ENCODE data around the gene FLRT1. TPM values are rescaled to one million over a fixed set of nuclear protein-coding genes. Genes with fewer than 3 reads are reported as not detected.

Gene FLRT1
- total RNA-seq, 2 experiments from 2014 or later: not detected

DNA sequence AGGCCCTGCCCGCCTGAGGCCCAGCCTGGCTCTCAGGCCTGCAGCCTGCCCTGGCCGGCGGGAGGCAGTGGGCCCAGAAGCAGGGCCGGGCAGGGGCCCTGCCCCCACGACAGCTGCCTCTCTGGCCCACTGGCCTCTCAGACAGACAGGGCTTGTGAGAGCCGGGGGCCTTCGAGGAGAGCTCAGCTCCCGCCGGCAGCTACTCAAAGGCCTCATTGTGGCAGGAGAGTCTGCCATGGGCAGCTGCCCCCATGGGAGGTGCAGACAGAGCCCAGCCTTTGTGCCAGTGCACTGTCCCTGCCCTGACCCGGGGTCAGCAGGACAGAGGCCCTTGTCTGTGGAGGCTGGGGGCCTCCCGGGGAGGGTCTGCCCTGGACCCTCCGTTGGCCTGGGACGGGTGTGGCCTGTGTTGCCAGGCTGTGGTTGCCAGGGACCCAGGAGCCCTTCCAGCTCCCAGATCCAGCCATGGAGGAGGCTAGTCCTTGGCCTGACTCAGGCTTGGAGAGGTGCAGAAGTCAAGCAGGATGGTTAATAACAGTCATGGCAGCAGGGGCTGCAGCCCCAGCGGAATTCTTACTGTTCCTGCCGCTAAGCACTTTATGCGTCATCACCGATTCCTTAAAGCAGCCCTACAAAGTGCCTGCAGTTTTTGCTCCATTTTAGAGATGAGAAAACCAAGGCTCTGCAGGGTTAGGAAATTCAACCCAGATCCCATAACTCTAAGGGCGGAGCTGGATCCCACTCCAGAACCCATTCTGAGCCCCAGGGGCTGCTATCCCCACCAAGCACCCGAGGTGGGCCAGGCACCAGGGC lies 12.5 kb downstream of the FLRT1 start:
- Mint-ChIP-seq H3K9me3 (no peaks in the 10 kb centered on the region), H3K4me3 (no peak overlapping the region), H3K36me3 (ENCODE audit: low read depth) (no peaks in the 10 kb centered on the region), H3K4me1 (ENCODE audit: low read depth) (no peaks in the 10 kb centered on the region), H3K27ac (no peak overlapping the region), H3K27me3 (no peaks in the 10 kb centered on the region)
- intact Hi-C loops (cut with micrococcal nuclease): no loop called here
- no peak for ATAC-seq
- TF ChIP-seq, protein P1, sequence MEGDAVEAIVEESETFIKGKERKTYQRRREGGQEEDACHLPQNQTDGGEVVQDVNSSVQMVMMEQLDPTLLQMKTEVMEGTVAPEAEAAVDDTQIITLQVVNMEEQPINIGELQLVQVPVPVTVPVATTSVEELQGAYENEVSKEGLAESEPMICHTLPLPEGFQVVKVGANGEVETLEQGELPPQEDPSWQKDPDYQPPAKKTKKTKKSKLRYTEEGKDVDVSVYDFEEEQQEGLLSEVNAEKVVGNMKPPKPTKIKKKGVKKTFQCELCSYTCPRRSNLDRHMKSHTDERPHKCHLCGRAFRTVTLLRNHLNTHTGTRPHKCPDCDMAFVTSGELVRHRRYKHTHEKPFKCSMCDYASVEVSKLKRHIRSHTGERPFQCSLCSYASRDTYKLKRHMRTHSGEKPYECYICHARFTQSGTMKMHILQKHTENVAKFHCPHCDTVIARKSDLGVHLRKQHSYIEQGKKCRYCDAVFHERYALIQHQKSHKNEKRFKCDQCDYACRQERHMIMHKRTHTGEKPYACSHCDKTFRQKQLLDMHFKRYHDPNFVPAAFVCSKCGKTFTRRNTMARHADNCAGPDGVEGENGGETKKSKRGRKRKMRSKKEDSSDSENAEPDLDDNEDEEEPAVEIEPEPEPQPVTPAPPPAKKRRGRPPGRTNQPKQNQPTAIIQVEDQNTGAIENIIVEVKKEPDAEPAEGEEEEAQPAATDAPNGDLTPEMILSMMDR (IDR thresholded peaks at IDR 0.05): no peak
- DNase-seq: no peak
- CTCF ChIA-PET: no interaction called here
- POLR2A ChIA-PET: no interaction called here

DNA sequence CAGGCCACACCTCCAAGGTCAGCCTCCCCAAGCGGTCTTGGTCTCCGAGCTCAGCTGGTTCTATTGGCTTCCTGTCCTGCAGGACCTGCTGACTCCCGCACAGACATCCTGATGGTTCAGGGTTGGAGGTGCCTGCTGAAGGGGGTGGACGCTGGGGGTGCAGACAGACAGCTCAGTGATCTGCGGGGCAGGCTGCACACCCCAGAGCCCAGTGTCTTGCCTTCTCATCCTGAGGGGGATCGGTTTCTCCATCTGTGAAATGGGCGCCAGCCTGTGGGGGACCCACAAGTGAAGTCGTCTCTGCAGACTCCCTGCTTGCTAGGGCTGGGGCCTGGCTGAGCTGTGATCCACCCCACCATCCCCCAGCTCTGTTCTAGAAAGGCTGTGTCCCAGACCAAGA lies 13.8 kb downstream of the FLRT1 start:
- TF ChIP-seq, protein P1 (IDR thresholded peaks at IDR 0.05): no peak
- H3K27me3 Mint-ChIP-seq: no peaks in the 10 kb centered on the region
- no peak for ATAC-seq
- ChIA-PET POLR2A (no interaction called here), CTCF (no interaction called here)
- no peak overlapping the region for H3K27ac Mint-ChIP-seq
- no peaks in the 10 kb centered on the region for H3K36me3 Mint-ChIP-seq (ENCODE audit: low read depth)
- H3K9me3 Mint-ChIP-seq: no peaks in the 10 kb centered on the region
- no peaks in the 10 kb centered on the region for H3K4me1 Mint-ChIP-seq (ENCODE audit: low read depth)
- intact Hi-C loops (cut with micrococcal nuclease): no loop called here
- no peak for DNase-seq
- no peak overlapping the region for H3K4me3 Mint-ChIP-seq

DNA sequence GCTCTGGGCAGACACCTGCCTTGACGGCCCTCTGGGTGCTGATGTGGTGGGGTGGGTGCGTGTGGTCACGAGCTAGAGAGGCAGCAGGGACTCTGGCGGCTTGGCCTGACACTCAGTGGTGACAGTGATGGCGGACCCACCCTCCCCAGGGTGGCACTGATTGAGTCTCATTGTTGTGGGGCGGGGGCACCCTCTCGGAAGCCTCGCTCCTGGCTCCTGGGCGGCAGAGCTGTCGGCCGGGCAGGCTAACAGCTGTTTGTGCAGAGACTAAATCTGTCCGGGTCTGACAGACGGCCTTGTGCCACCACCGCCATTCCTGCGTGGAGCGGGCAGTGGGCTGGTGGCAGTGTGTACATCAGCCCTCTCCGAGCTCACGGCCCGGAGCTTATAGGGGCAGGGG lies 15.6 kb downstream of the FLRT1 start:
- Mint-ChIP-seq H3K4me3 (no peak overlapping the region), H3K36me3 (ENCODE audit: low read depth) (no peaks in the 10 kb centered on the region), H3K27ac (no peak overlapping the region), H3K27me3 (no peaks in the 10 kb centered on the region), H3K9me3 (no peaks in the 10 kb centered on the region), H3K4me1 (ENCODE audit: low read depth) (no peaks in the 10 kb centered on the region)
- intact Hi-C loops (cut with micrococcal nuclease): no loop called here
- ATAC-seq (no peak), DNase-seq (no peak)
- ChIA-PET POLR2A (interaction anchor here (1.1 kb wide), 1 partner anchor 51 kb away, joined by 3 read pairs; no protein-coding TSS in a partner anchor), CTCF (no interaction called here)
- TF ChIP-seq, protein P1 (IDR thresholded peaks at IDR 0.05): no peak

DNA sequence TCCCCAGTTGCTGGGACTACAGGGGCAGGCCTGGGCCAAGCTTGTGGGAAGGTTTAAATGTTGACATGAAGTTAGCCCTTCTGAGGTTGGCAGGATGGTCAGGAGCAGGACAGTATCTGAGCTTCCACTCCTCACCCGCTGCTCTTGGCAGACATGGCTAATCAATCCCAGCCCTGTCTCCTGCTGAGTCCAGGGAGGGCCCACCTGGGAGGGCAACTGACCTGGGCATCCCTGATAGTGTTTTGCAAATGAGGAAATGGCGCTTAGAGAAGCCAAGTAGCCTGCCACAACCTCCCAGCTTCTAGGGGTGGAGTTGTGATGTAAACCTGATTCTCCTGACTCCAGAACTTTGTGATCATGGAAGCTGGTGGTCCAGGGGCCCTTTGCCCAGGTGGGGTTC lies 16.7 kb downstream of the FLRT1 start:
- no peaks in the 10 kb centered on the region for H3K27me3 Mint-ChIP-seq

More for the DNA sequence above, 16.7 kb downstream of the FLRT1 start:
- Mint-ChIP-seq H3K9me3 (no peaks in the 10 kb centered on the region), H3K4me1 (ENCODE audit: low read depth) (no peaks in the 10 kb centered on the region), H3K36me3 (ENCODE audit: low read depth) (no peaks in the 10 kb centered on the region), H3K27ac (no peak overlapping the region), H3K4me3 (no peak overlapping the region)
- intact Hi-C loops (cut with micrococcal nuclease): no loop called here
- DNase-seq: no peak
- TF ChIP-seq, protein P1 (IDR thresholded peaks at IDR 0.05): no peak
- CTCF ChIA-PET: no interaction called here
- POLR2A ChIA-PET: no interaction called here
- ATAC-seq: no peak
